SW480 (cell line): ENCODE data around the gene SERPINE2.

Source experiments
- DNase-seq: peaks from one replicate; pipeline ENCODE4 v3.0.0-alpha.2; 2016; ENCODE audit warnings: low spot score

Gene SERPINE2

GRCh38 chr2:224046752-224047151 lies 7.7 kb upstream of the SERPINE2 start:
- no peak for DNase-seq

GRCh38 chr2:224042191-224042696 lies 3.2 kb upstream of the SERPINE2 start:
- DNase-seq, result no peak

GRCh38 chr2:224041554-224041953 lies 2.5 kb upstream of the SERPINE2 start:
- no peak for DNase-seq

- no peak for DNase-seq
Measured at GRCh38 chr2:224040753-224041152, 1.7 kb upstream of the SERPINE2 start.

GRCh38 chr2:224039770-224040440 lies 819 bp upstream of the SERPINE2 start:
- DNase-seq, result no peak

- DNase-seq, result no peak
Measured at GRCh38 chr2:224038830-224039079, 331 bp downstream of the SERPINE2 start.

GRCh38 chr2:224038049-224038829 lies 847 bp downstream of the SERPINE2 start:
- peak; percentile 61 for DNase-seq

GRCh38 chr2:224036731-224037361 lies 2.2 kb downstream of the SERPINE2 start:
- no peak for DNase-seq

- no peak for DNase-seq
Measured at GRCh38 chr2:224034017-224034416, 5.1 kb downstream of the SERPINE2 start.

- no peak for DNase-seq
Measured at GRCh38 chr2:224033601-224034000, 5.5 kb downstream of the SERPINE2 start.

GRCh38 chr2:224032283-224032682 lies 6.8 kb downstream of the SERPINE2 start:
- DNase-seq, result no peak

- DNase-seq, result no peak
Measured at GRCh38 chr2:224031358-224031970, 7.6 kb downstream of the SERPINE2 start.

- DNase-seq, result no peak
Measured at GRCh38 chr2:224030786-224031185, 8.3 kb downstream of the SERPINE2 start.

GRCh38 chr2:224029876-224030275 lies 9.2 kb downstream of the SERPINE2 start:
- DNase-seq, result no peak

- no peak for DNase-seq
Measured at GRCh38 chr2:224027931-224028330, 11.2 kb downstream of the SERPINE2 start.

- no peak for DNase-seq
Measured at GRCh38 chr2:224027070-224027469, 12.0 kb downstream of the SERPINE2 start.

- DNase-seq, result peak; percentile 5
Measured at GRCh38 chr2:224025874-224026273, 13.2 kb downstream of the SERPINE2 start.

- DNase-seq, result no peak
Measured at GRCh38 chr2:224024270-224024669, 14.8 kb downstream of the SERPINE2 start.

GRCh38 chr2:224023188-224023587 lies 15.9 kb downstream of the SERPINE2 start:
- DNase-seq, result no peak

- no peak for DNase-seq
Measured at GRCh38 chr2:224022486-224022885, 16.6 kb downstream of the SERPINE2 start.

- DNase-seq, result no peak
Measured at GRCh38 chr2:224020523-224020922, 18.6 kb downstream of the SERPINE2 start.

- no peak for DNase-seq
Measured at GRCh38 chr2:224017957-224018356, 21.1 kb downstream of the SERPINE2 start.

GRCh38 chr2:224016963-224017362 lies 22.1 kb downstream of the SERPINE2 start:
- no peak for DNase-seq
